Muscle layer of duodenum (tissue), 2 donors: Measurements from ENCODE around the gene PTPRN2.
"Not testable (repeated sequence)": the region's sequence is repeated elsewhere in the genome, so short reads cannot be mapped to it uniquely, and the experiment has no call there.

Source experiments
- H3K27ac ChIP-seq: one replicate; pipeline ENCODE4 v1.7.0; 2013; ENCODE audit warnings: mild to moderate bottlenecking, low read length
- H3K27me3 ChIP-seq: one replicate; pipeline ENCODE4 v1.7.0; 2013; ENCODE audit warnings: low read depth, mild to moderate bottlenecking, control low read depth, low read length
- H3K36me3 ChIP-seq, 2 donors: one replicate each; pipeline ENCODE4 v1.7.0; 2013; ENCODE audit warnings: low read length in 2 of 2, control low read depth in 1 of 2, mild to moderate bottlenecking in 1 of 2; ENCODE audit not compliant: insufficient read depth in 2 of 2, control insufficient read depth in 1 of 2
- H3K4me1 ChIP-seq, 2 donors: one replicate each; pipeline ENCODE4 v1.7.0; 2013; ENCODE audit warnings: low read length in 2 of 2, mild to moderate bottlenecking in 2 of 2, control low read depth in 1 of 2, moderate library complexity in 1 of 2; ENCODE audit not compliant: insufficient read depth in 2 of 2, control insufficient read depth in 1 of 2
- H3K4me3 ChIP-seq, 2 donors: one replicate each; pipeline ENCODE4 v1.7.0; 2013; ENCODE audit warnings: low read length in 2 of 2, low read depth in 1 of 2, mild to moderate bottlenecking in 1 of 2
- H3K9me3 ChIP-seq, 2 donors: one replicate each; pipeline ENCODE4 v1.7.0; 2013; ENCODE audit warnings: low read length in 2 of 2, control low read depth in 1 of 2, mild to moderate bottlenecking in 1 of 2; ENCODE audit not compliant: control insufficient read depth in 1 of 2
- donor health status: healthy.

The PTPRN2 gene

DNA sequence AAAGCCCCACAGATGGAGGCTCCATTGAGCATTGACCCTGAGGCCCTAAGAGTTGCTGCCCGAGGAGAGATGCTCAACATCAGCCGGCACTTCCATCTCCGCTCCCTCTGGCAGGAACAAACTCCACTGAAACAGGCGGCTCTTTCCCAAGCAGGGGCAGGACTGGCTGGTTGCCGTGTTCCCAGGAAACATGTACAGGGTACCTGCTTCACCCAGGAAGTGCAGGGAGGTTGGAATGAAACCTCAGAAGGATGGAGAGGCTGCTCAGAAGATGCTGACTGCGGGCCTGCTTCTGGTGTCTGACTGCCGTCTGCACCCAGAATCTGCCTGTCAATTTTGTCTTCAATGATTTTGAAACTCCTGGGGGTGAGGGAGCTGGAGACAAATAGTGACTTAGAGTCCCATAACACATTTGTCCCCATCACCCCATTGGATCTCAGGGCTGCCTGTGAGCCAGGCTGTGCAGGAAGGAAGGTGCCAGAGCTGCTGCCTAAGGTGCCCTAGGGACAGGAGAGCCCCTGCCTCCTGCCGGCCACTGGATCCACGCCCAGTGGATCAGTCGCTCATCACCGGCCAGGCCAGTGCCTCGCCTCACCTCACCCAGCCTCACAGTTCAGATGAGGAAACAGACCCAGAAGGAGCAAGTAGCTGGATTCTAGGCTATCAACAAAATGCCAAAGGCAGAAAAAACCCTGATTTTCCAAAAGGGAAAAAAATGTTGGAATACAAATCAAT lies 237.3 kb downstream of the PTPRN2 start:
- no peaks in the 10 kb centered on the region for H3K27me3 ChIP-seq
- H3K4me1 ChIP-seq: no peaks in the 10 kb centered on the region
- no peaks in the 10 kb centered on the region for H3K36me3 ChIP-seq
- H3K9me3 ChIP-seq: peaks cover 0 to 16% of the 10 kb centered on the region in 2 donors
- H3K27ac ChIP-seq: no peak overlapping the region
- H3K4me3 ChIP-seq: no peak overlapping the region

DNA sequence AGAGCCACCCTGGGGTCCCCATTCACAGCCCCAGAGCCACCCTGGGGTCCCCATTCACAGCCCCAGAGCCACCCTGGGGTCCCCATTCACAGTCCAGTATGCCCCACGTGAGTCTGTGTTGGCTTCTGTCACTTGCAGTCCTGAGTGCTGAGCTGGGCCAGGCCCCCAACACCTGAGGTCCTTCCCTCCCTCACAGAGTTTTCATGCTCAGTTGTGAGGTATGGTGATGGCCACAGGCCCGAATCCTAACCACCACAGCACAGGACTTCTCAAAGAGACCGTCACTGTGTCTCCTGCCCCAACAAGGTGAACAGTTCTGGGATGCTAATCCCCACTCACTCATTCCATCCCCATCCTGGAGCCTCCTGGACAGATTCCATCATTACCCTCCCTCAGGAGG lies 239.2 kb downstream of the PTPRN2 start:
- Histone ChIP-seq H3K4me3 (no peak overlapping the region), H3K4me1 (no peaks in the 10 kb centered on the region), H3K9me3 (no peaks in the 10 kb centered on the region), H3K36me3 (no peaks in the 10 kb centered on the region), H3K27me3 (no peaks in the 10 kb centered on the region), H3K27ac (no peak overlapping the region)

DNA sequence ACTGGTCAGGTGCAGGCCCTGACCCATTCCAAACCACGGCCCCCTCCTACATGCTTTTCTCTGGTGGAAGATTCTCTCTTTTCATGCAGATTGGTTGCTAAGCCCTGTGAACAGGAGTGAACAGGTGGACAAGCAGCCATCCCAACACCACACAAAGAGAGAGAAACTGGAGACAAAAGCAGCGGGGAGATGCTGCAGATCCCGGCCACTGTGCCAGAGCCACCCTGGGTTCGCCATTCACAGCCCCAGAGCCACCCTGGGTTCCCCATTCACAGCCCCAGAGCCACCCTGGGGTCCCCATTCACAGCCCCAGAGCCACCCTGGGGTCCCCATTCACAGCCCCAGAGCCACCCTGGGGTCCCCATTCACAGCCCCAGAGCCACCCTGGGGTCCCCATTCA lies 239.6 kb downstream of the PTPRN2 start:
- H3K9me3 ChIP-seq, H3K4me1 ChIP-seq, H3K4me3 ChIP-seq, H3K27ac ChIP-seq, H3K27me3 ChIP-seq, H3K36me3 ChIP-seq: not testable (repeated sequence)

DNA sequence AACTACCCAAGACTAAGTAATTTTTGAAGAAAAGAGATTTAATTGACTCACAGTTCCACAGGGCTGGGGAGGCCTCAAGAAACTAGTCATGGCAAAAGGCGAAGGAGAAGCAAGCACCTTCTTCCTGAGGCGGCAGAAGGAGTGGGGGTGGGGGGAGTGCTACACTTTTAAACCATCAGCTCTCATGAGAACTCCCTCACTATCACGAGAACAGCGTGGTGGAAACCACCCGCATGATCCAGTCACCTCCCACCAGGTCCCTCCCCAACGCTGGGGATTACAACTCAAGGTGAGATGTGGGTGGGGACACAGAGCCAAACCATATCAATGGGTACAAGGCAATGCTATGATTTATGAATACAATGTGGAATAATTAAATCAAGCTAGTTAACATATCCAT lies 241.9 kb downstream of the PTPRN2 start:
- H3K4me1 ChIP-seq: no peaks in the 10 kb centered on the region
- H3K9me3 ChIP-seq: no peaks in the 10 kb centered on the region
- H3K27ac ChIP-seq: no peak overlapping the region
- H3K27me3 ChIP-seq: no peaks in the 10 kb centered on the region
- no peak overlapping the region for H3K4me3 ChIP-seq
- no peaks in the 10 kb centered on the region for H3K36me3 ChIP-seq

DNA sequence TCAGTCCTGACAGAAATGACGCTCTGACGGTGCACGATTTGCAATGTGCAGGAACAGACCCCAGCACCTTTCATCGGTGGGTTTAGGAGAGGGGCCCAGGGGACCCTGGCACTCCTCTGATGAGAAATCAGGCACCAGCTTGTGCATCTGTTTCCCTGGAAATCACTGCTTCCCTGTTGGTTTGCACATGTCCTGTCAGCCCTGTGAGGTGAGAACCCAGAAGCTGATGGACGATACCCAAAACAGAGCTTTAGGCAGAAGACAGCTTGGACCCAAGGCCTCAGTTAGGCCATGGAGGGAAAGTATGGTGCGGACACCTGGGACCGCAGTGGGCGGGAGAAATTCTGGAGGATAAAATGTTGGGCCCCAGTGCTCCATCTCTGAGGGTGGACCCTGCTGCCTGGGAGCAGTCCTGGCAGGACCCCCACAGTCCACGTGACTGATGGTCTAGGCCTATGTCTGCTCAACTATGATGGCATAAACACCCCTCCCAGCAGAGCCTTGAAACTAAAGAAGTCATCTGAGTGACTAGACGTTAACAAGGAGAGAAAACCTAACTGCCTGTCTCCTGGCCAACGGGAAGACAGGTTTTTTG lies 242.8 kb downstream of the PTPRN2 start:
- H3K27me3 ChIP-seq: no peaks in the 10 kb centered on the region
- no peak overlapping the region for H3K4me3 ChIP-seq
- H3K4me1 ChIP-seq: no peaks in the 10 kb centered on the region

DNA sequence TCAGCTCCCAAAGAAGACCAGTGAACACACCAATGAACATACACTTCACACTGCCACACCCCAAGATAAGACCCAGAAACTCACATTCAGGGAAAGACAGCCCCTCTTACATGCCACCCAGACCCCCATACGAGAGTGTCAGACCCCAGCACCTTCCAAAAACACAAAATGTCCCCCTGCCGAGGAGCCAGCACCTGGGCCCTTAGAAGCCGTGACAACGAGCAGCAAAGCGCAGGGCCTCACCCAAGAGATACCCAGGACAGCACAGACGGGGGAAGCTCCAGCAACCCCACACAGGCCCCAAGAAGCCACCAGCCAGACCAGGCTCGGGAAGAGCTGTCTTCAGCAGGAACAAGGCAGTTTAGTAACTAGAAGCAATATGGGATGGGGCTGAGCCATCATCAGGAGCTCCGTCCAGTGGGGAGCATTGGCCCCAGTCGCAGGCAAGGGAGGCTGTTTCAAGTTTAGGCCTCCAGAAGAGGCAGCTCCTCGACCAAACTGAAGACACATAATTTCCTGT lies 243.6 kb downstream of the PTPRN2 start:
- no peak overlapping the region for H3K27ac ChIP-seq
- H3K36me3 ChIP-seq: no peaks in the 10 kb centered on the region
- no peaks in the 10 kb centered on the region for H3K9me3 ChIP-seq
- H3K4me1 ChIP-seq: no peaks in the 10 kb centered on the region
- H3K4me3 ChIP-seq: no peak overlapping the region
- no peaks in the 10 kb centered on the region for H3K27me3 ChIP-seq

More for the DNA sequence above, 242.8 kb downstream of the PTPRN2 start:
- no peaks in the 10 kb centered on the region for H3K9me3 ChIP-seq
- H3K36me3 ChIP-seq: no peaks in the 10 kb centered on the region
- no peak overlapping the region for H3K27ac ChIP-seq

DNA sequence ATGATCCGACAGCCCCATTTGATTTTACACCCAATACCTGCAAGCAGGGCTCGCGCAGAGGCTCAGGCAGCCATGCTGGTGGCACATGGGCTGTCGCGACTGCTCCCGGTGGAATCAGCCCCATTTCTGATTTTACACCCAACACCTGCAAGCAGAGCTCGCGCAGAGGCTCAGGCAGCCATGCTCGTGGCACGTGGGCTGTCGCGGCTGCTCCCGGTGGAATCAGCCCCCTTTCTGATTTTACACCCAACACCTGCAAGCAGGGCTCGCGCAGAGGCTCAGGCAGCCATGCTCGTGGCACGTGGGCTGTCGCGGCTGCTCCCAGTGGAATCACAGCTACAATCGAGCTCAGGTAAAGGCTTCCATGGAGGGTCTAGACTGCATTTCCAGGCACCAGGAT lies 244.1 kb downstream of the PTPRN2 start:
- Histone ChIP-seq H3K27me3 (no peaks in the 10 kb centered on the region), H3K27ac (no peak overlapping the region), H3K36me3 (no peaks in the 10 kb centered on the region), H3K9me3 (no peaks in the 10 kb centered on the region), H3K4me3 (no peak overlapping the region), H3K4me1 (no peaks in the 10 kb centered on the region)

DNA sequence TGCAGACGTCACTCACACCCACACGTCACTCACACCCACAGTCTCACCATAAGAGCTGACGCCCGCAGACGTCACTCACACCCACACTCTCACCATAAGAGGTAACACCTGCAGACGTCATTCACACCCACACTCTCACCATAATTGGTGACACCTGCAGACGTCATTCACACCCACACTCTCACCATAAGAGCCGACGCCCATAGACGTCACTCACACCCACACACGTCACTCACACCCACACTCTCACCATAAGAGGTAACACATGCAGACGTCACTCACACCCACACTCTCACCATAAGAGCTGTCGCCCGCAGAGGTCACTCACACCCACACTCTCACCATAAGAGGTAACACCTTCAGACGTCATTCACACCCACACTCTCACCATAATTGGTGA lies 246.5 kb downstream of the PTPRN2 start:
- not testable (repeated sequence) for H3K4me3 ChIP-seq, H3K9me3 ChIP-seq, H3K27me3 ChIP-seq, H3K4me1 ChIP-seq, H3K27ac ChIP-seq, H3K36me3 ChIP-seq

DNA sequence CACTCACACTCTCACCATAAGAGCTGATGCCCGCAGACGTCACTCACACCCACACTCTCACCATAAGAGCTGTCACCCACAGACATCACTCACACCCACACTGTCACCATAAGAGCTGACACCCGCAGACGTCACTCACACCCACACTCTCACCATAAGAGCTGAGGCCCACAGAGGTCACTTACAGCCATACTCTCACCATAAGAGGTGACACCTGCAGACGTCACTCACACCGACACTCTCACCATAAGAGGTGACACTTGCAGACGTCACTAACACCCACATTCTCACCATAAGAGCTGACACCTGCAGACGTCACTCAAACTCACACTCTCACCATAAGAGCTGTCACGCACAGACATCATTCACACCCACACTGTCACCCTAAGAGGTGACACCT lies 250.7 kb downstream of the PTPRN2 start:
- H3K4me3 ChIP-seq, H3K36me3 ChIP-seq, H3K27ac ChIP-seq, H3K27me3 ChIP-seq, H3K9me3 ChIP-seq, H3K4me1 ChIP-seq: not testable (repeated sequence)

DNA sequence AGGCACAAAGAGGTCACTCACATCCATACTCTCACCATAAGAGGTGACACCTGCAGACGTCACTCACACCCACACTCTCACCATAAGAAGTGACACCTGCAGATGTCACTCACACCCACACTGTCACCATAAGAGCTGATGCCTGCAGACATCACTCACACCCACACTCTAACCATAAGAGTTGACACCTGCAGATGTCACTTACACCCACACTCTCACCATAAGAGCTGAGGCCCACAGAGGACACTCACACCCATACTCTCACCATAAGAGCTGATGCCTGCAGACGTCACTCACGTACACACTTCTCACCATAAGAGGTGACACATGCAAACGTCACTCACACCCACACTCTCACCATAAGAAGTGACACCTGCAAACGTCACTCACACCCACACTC lies 255.1 kb downstream of the PTPRN2 start:
- not testable (repeated sequence) for H3K27me3 ChIP-seq, H3K27ac ChIP-seq, H3K4me1 ChIP-seq, H3K4me3 ChIP-seq, H3K36me3 ChIP-seq, H3K9me3 ChIP-seq

DNA sequence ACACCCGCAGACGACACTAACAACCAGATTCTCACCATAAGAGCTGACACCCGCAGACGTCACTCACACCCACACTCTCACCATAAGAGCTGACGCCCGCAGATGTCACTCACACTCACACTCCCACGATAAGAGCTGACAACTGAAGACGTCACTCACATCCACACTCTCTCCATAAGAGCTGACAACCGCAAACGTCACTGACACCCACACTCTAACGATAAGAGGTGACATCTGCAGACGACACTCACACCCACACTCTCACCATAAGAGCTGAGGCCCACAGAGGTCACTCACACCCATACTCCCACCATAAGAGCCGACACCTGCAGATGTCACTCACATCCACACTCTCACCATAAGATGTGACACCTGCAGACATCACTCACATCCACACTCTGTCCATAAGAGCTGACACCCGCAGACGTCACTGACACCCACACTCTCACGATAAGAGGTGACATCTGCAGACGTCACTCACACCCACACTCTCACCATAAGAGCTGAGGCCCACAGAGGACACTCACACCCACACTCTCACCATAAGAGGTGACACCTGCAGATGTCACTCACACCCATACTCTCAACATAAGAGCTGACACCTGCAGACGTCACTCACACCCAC lies 255.7 kb downstream of the PTPRN2 start:
- H3K27me3 ChIP-seq, H3K4me1 ChIP-seq, H3K27ac ChIP-seq, H3K36me3 ChIP-seq, H3K9me3 ChIP-seq, H3K4me3 ChIP-seq: not testable (repeated sequence)
